DOHH2 (cell line): Measurements from ENCODE around the gene MFRP.
A peak's percentile ranks its signal among the peaks of the same experiment; 100 is the strongest.

Source experiments
- H3F3A ChIP-seq: fragments of 200-600 bp; sonication (generic), shearing (Covaris generic); 2 replicates; pipeline ENCODE4 v1.6.0; 2016; ENCODE audit warnings: antibody characterized with exemption, mild to moderate bottlenecking; ENCODE audit not compliant: control insufficient read depth, insufficient read depth
- H3K27ac ChIP-seq: fragments of 200-600 bp; sonication (generic); 2 replicates; pipeline ENCODE4 v1.5.1; 2014; ENCODE audit warnings: low read depth, mild to moderate bottlenecking, low read length, moderate library complexity
- H3K27me3 ChIP-seq: fragments of 200-600 bp; sonication (generic); 2 replicates; pipeline ENCODE4 v1.6.1; 2014; ENCODE audit warnings: mild to moderate bottlenecking, low read length, mixed read lengths; ENCODE audit not compliant: control insufficient read depth
- H3K36me3 ChIP-seq: fragments of 200-600 bp; sonication (generic); 2 replicates; pipeline ENCODE4 v1.6.1; 2014; ENCODE audit warnings: mild to moderate bottlenecking, low read length, moderate library complexity, mixed read lengths; ENCODE audit not compliant: control insufficient read depth
- H3K4me1 ChIP-seq: fragments of 200-600 bp; sonication (generic); 2 replicates; pipeline ENCODE4 v1.6.1; 2014; ENCODE audit warnings: mild to moderate bottlenecking, low read length, mixed read lengths; ENCODE audit not compliant: control insufficient read depth
- H3K4me2 ChIP-seq: fragments of 200-600 bp; sonication (generic); 2 replicates; pipeline ENCODE4 v1.6.0; 2014; ENCODE audit warnings: mild to moderate bottlenecking, low read length, moderate library complexity
- H3K4me3 ChIP-seq: fragments of 200-600 bp; sonication (generic); 2 replicates; pipeline ENCODE4 v1.5.1; 2014; ENCODE audit warnings: mild to moderate bottlenecking, low read length, mixed read lengths
- H3K79me2 ChIP-seq: fragments of 200-600 bp; sonication (generic); 2 replicates; pipeline ENCODE4 v1.6.1; 2014; ENCODE audit warnings: mild to moderate bottlenecking, low read length, mixed read lengths; ENCODE audit not compliant: control insufficient read depth
- H3K9me2 ChIP-seq: fragments of 200-600 bp; sonication (generic); replicated peaks from 2 replicates; pipeline ENCODE4 v1.6.1; 2014; ENCODE audit warnings: mild to moderate bottlenecking, low read length, mixed read lengths; ENCODE audit not compliant: control insufficient read depth
- H3K9me3 ChIP-seq: fragments of 200-600 bp; sonication (generic); 2 replicates; pipeline ENCODE4 v1.6.1; 2014; ENCODE audit warnings: antibody characterized with exemption, low read length, mixed read lengths; ENCODE audit not compliant: control insufficient read depth, insufficient read depth
- H4K20me1 ChIP-seq: fragments of 200-600 bp; sonication (generic); 2 replicates; pipeline ENCODE4 v1.6.0; 2014; ENCODE audit warnings: low read depth, mild to moderate bottlenecking, antibody characterized with exemption, low read length, moderate library complexity; ENCODE audit not compliant: control insufficient read depth, insufficient read depth
- EZH2phosphoT487 ChIP-seq: fragments of 200-600 bp; sonication (generic); IDR thresholded peaks from 2 replicates; pipeline ENCODE4 v1.6.1; 2017; ENCODE audit warnings: borderline replicate concordance, mild to moderate bottlenecking, antibody characterized with exemption, low read length, moderate library complexity, mixed read lengths
- TF ChIP-seq, protein P1 (sequence below): fragments of 200-600 bp; sonication (generic); IDR thresholded peaks from one replicate; pipeline ENCODE4 v1.5.1; 2014; ENCODE audit warnings: antibody characterized with exemption, mild to moderate bottlenecking, low read depth, low read length; ENCODE audit not compliant: poor library complexity, severe bottlenecking

The MFRP gene

DNA sequence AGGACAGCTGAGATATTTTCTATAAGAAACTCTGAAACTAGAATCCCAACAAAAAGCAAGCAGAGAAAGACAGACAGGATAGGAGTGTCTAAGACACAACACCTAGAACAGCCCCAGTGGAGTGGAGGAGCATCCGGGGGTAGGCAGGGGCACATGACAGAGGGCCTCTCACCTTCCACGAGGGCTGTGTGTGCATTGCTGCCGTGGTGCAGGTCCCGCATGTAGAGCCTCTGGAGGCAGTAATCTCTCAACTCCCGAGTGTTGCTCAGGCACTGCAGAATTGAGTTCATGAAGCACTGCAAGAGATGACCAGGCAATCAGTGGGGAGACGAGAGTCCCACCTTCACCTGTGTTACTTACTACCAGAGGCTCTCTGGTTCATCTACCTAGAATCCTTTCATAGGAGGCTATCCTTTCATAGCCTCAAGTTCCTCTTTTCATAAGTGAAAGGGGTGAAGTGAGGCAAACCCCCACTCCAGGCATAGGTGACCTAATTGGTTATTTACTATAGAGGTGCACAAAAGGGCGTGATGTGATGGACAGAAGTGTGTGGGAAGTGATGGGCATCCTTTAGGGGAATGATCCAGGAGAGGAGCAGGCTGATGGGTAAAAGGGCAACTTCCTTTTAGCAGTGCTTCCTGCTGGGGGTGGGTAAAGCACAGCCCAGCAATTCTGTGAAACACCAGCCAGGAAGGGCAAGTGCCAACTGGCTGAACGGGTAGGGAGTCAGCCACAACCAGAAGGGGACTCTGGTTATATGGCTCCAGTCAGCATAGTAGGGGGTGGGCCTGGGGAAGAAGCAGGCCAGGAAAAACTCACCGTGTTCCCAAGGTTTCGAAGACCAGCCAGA lies 13.1 kb upstream of the MFRP start:
- H3K9me3 ChIP-seq, result no peaks in the 10 kb centered on the region
- no peak overlapping the region for H3K27ac ChIP-seq
- peaks cover 4% of the 10 kb centered on the region; the same call in 1 of the 2 replicates for H3K27me3 ChIP-seq
- H3K79me2 ChIP-seq, result peaks cover 35% of the 10 kb centered on the region
- no peaks in the 10 kb centered on the region for H3K9me2 ChIP-seq
- H3F3A ChIP-seq, result 0 out of 2 replicates have a peak, but pooled peaks cover 7% of the 10 kb centered on the region
- H3K4me3 ChIP-seq, result no peak overlapping the region
- peaks cover 78% of the 10 kb centered on the region for H3K4me1 ChIP-seq
- no peaks in the 10 kb centered on the region for H4K20me1 ChIP-seq
- peak overlapping the region; percentile 41 for H3K4me2 ChIP-seq
- peaks cover 55% of the 10 kb centered on the region for H3K36me3 ChIP-seq
- TF ChIP-seq, protein P1, sequence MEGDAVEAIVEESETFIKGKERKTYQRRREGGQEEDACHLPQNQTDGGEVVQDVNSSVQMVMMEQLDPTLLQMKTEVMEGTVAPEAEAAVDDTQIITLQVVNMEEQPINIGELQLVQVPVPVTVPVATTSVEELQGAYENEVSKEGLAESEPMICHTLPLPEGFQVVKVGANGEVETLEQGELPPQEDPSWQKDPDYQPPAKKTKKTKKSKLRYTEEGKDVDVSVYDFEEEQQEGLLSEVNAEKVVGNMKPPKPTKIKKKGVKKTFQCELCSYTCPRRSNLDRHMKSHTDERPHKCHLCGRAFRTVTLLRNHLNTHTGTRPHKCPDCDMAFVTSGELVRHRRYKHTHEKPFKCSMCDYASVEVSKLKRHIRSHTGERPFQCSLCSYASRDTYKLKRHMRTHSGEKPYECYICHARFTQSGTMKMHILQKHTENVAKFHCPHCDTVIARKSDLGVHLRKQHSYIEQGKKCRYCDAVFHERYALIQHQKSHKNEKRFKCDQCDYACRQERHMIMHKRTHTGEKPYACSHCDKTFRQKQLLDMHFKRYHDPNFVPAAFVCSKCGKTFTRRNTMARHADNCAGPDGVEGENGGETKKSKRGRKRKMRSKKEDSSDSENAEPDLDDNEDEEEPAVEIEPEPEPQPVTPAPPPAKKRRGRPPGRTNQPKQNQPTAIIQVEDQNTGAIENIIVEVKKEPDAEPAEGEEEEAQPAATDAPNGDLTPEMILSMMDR, result no peak
- no peak for TF ChIP-seq EZH2phosphoT487

- TF ChIP-seq EZH2phosphoT487, result no peak
- TF ChIP-seq, protein P1, result no peak
- H3K9me2 ChIP-seq, result no peaks in the 10 kb centered on the region
Measured at GRCh38 chr11:119357074-119357473, 10.6 kb upstream of the MFRP start.

GRCh38 chr11:119356349-119357031 lies 10.0 kb upstream of the MFRP start:
- H3K79me2 ChIP-seq, result peaks cover 12% of the 10 kb centered on the region
- H3K4me2 ChIP-seq, result peak overlapping the region; percentile 86
- H3K9me2 ChIP-seq, result no peaks in the 10 kb centered on the region
- H4K20me1 ChIP-seq, result no peaks in the 10 kb centered on the region
- H3K4me3 ChIP-seq, result peak overlapping the region; percentile 72
- TF ChIP-seq EZH2phosphoT487, result no peak
- TF ChIP-seq, protein P1, result peak; percentile 97
- H3K27me3 ChIP-seq, result no peaks in the 10 kb centered on the region
- H3K36me3 ChIP-seq, result peaks cover 58% of the 10 kb centered on the region
- H3K9me3 ChIP-seq, result no peaks in the 10 kb centered on the region
- no peak overlapping the region for H3K27ac ChIP-seq
- peaks cover 51% of the 10 kb centered on the region for H3K4me1 ChIP-seq
- H3F3A ChIP-seq, result 0 out of 2 replicates have a peak, but pooled peaks cover 5% of the 10 kb centered on the region

More at GRCh38 chr11:119357074-119357473, 10.6 kb upstream of the MFRP start:
- Histone ChIP-seq H3K27me3 (no peaks in the 10 kb centered on the region), H3K4me2 (peak overlapping the region; percentile 86), H3K9me3 (no peaks in the 10 kb centered on the region), H3K79me2 (peaks cover 18% of the 10 kb centered on the region), H3K27ac (no peak overlapping the region), H3K4me3 (no peak overlapping the region; the same call in 1 of the 2 replicates), H3K36me3 (peaks cover 58% of the 10 kb centered on the region), H3F3A (0 out of 2 replicates have a peak, but pooled peaks cover 8% of the 10 kb centered on the region), H4K20me1 (no peaks in the 10 kb centered on the region), H3K4me1 (peaks cover 57% of the 10 kb centered on the region)
